ENCODE data around the gene UBE2R2.

GRCh38 chr9:33815781-33816180 lies 1.2 kb upstream of the UBE2R2 start:
- TF ChIP-seq CTCF (IDR thresholded peaks at IDR 0.05; ENCODE audit: borderline replicate concordance, extremely low read depth, low read length, poor library complexity, severe bottlenecking) = no peak
- TF ChIP-seq EZH2 (IDR thresholded peaks at IDR 0.05; ENCODE audit: borderline replicate concordance, low read depth, low read length, severe bottlenecking) = no peak
